HG03108 (cell line): ENCODE measurements around the gene TPPP3.
"Not testable (repeated sequence)": the region's sequence is repeated elsewhere in the genome, so short reads cannot be mapped to it uniquely, and the experiment has no call there.

Source experiments
- ATAC-seq: cut with Tn5 transposase; IDR thresholded peaks from one replicate; pipeline ENCODE4 v1.9.1; 2021; ENCODE audit warnings: moderate library complexity; ENCODE audit not compliant: unreplicated experiment

Gene TPPP3

DNA sequence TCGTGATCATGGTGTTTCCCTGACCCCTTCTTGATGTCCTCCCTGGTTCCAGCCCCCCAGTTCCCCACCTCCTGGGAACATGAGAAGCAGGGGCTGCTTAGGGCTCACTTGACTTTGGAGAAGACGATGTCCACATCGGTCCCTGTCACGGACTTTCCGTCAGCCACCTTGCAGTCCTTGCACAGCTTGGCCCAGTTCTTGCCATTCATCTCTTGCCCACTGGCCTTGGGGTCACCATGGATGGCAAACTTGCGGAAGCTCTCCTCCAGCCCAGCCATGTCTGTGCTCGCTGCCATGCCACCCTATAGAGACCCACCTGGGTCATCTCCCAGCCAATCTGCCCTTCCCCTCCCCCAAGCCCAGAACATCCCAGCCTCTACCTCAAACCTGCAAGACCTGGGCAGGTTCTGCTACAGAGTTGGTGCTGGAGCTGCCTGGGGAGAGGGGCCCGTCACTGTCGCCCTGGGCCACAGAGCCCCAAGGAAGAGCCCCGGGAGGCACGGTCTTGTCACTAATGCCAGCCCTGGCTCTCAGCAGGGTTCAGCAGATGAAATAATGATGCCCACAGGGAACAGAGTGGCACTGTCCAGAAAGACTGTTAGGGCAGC, 2.4 kb downstream of the TPPP3 start:
- no peak for ATAC-seq

DNA sequence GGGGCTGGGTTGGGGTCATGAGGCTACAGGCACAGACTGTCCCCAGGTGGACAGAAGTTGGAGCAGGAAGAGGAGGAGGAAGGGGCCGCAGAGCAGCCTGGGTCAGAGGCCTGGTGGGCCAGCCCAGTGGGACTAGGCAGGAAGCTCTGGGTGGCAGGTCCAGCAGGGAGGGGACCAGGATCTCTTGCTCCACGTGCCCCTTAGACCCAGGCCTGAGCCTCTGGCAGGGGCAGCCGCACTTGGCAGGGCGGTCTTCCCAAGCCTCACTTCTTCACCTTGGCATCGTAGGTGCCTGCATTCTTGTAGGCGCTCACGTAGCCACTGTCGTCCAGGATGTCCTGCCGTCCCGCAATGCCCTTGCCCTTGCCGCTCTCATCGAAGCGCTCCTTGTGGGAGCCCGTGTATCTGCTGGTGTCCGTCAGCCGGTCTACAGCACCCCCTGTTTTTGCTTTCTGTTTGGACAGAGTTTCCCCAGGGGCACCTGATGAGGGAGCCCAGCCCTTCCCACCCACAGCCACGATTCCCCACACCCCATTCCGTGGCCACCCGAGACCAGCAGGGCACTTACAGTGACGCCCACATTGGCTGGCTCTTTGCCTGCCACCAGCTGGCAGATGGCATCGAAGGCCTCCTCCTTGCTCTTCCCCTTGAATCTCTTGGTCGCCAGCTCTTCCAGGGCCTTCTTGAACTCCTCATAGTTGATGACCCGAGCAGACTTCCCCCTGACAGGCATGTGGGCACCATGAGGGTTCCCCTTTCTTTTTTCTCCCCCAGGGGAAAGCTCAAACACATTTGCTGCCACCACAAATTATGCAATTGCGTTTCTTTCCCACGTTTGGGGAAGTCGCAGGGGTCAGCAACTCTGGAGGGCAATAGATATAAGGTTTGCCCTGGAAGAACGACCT, 3.1 kb downstream of the TPPP3 start:
- ATAC-seq: no peak

DNA sequence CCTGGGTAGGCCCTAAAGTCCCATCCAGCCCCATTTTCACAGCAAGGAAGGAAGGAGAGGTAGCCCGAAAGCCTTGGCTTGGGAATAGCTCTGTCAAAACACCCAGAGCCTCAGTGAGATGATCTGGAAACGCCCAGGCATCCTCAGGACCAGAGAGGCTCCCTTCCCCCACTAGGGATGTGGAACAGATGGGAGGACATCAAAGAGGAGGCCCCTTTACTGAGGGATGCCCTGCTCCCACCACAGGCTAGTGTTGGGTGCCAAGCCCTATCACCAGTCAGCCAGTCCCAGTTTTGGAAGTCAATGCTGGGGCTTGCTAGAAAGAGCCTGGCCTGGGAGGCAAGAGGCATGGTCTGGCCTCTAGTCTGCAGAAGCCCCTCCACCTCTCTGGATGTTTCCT, 4.7 kb downstream of the TPPP3 start:
- ATAC-seq: no peak

DNA sequence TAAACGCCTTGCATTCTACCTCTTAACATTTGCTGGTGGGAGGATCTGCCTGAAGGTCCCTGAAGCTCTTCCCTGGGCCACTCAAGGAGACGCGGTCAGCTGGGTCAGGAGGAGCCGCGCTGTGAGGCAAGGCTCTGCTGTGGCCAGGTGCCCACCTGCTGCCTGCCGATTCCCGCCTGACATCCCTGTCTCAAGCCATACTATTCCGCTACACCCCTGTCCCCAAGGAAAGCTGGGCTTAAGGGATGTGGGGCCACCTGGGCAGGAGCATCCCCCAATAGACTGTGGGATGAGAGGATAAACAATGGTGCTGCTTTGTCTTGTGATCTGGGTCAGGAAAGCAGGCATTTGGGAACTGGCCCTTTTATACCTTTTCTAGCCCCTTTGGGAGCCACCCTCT, 5.1 kb downstream of the TPPP3 start:
- no peak for ATAC-seq

DNA sequence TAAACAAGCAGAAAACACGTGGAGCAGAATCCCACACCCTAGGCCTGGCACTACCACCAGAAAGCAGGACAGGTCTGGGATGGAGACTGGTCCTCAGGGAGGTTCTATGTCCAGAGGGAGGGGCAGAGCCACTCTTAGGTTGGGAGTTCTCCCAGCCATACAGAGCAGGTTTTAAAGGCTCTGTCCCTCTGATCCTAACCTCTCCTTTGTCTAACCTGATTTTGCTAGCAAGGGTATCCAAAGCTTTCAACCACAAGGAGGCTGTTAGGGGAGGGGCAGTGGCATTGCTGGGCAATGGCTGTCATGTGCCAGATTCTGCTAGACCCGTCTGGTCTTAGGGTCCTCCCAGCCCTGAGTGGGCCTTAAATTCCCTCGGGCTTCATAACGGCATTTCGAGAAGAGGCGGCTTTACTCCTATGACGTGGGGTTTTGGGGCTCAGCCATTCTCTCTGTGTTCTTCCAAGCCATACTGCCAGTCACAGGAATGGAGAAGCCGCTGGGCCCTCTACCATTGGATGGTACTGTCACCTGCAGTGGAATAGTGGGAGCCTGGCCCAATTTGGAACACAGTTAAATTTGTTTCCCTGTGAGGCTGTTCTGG, 5.7 kb downstream of the TPPP3 start:
- no peak for ATAC-seq

DNA sequence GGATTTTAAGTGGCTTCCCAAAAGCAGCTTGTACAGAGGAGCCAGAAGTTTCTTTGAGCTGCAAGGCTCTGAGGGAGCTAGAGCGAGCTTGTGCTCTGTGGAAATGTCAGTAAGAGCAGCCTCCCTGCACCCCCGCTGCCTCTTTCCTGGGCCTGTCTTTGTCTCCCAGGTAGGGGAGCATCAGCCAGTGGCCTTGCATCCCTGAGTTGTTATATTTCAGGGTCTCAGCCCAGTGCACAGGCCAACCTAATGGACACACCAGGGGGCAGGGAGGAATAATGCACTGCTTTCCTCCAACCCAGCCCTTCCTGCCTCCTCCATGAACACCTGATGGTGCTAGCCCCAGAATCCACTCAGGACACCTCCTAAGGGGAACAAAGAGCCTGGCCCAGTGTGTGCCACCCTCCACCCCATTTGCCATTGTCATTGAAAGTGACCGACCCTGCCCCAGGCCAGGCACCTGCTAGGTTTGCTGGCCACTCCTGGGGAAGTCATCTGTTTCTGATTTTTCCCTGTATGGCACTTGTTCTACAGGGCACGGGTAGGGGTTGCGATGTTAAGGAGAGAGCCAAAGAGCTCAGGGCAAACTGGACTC, 6.3 kb downstream of the TPPP3 start:
- ATAC-seq: no peak

DNA sequence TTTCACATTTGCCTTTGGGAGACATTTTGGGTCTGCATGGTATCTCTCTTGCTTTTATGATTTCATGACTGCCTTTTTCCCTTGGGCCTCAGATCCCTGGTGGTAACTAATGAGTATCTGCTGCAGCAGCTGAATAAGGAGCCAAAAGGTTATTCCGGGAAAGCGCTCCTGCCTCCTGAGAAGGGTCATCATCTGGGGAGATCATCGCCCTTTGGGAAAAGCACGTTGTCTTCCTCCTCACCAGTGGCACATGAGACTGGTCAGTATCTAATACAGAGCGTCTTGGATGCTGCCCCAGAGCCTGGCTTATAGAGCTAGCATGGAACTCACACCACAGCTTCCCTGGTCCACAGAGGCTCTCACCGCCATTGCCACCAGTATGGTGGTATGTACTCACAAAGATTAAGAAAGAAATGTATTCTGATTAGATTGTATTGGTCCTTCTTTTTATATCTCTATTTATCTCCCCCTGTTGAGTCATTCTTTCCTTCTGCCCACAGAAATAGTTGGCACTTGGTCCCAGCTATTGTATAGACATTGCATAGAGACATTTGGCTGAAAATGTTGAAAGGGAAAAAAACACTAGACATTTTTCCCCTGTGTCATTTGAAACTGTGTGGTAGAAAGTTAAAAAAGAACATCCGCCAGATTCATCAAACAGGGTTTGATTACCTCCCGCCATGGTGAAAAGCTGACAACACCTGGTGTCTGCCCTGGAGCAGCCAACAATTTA, 8.4 kb downstream of the TPPP3 start:
- ATAC-seq: no peak

DNA sequence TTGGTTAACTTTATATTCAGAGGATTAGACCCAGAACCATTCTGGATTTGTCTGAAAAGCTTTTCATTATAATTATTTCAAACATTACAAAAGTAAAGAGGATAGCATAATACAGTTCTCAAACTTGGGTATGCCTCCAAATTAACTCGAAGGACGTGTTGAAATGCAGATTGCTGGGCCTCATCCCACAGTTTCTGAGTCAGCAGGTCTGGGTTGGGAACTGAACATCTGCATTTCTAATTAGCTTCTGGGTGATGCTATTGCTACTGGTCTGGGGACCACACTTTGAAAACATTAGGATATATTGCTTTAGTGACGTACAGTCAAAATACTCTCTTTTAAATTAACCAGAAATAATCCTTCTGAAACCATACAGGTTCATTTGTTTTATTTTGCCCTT, 10.0 kb downstream of the TPPP3 start:
- ATAC-seq: no peak

DNA sequence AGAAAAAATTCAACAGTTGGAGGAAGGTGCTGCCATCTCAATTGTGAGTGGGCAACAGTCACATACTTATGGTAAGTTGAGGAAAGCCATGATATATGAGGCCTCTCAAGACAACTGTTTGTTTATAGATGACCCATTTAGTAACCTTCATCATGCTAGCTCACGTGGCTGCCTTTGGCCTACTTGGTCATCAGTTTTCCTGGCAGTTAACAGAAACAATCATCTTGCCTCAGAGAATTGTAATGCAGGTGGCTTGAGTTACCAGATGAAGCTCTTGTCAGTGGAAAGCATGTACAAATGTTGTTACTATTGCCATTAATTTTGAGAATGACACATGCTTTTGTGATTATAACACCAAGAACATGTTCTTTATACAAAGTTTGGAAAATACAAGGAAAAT, 14.7 kb downstream of the TPPP3 start:
- ATAC-seq: no peak

DNA sequence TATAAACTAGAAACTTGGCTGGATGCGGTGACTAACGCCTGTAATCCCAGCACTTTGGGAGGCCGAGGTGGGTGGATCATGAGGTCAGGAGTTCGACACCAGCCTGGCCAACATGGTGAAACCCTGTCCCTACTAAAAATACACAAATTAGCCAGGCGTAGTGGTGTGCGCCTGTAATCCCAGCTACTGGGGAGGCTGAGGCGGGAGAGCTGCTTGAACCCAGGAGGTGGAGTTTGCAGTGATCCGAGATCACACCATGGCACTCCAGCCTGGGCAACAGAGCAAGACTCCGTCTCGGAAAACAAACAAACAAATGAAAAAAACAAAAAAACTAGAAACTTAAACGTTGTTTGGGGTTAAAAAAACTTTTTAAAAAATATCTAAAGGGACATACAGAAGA, 17.3 kb downstream of the TPPP3 start:
- not testable (repeated sequence) for ATAC-seq

DNA sequence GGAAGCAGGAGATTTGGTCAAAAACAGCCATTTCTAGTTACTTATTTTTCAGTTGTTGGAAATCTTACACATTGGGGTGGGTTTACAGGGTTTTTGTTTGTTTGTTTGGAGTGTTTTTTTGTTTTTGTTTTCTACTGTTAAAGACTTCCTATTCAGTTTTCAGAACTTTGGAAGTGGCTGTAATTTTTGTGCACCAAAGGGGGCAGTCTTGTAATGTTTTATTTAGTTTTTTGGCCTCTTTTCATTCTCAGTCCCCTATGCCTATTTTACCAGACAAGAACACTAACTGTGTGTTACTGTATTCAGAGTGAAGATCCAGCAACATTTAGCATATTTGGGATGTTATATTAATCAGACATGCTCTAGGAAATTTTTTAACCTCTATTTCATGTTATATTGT, 20.6 kb downstream of the TPPP3 start:
- ATAC-seq: no peak

DNA sequence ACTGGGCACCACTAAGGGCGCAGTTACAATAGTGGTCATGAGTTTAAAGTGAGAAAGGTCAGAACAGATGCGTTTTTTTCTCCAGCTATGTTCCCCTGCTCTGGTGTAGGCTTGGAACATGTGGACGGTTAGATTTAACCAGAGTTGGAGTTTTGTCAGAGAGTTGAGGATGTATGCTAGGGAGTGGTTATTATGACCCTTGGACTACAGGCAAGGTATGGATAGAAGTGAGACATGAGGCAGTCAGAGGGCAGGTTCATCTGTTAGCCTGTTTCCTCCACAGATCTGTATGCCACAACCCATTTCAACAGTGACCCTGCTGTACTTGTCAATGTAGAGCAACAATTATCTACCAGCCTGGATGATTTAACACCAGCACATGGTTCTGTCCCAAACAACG, 22.6 kb downstream of the TPPP3 start:
- no peak for ATAC-seq

DNA sequence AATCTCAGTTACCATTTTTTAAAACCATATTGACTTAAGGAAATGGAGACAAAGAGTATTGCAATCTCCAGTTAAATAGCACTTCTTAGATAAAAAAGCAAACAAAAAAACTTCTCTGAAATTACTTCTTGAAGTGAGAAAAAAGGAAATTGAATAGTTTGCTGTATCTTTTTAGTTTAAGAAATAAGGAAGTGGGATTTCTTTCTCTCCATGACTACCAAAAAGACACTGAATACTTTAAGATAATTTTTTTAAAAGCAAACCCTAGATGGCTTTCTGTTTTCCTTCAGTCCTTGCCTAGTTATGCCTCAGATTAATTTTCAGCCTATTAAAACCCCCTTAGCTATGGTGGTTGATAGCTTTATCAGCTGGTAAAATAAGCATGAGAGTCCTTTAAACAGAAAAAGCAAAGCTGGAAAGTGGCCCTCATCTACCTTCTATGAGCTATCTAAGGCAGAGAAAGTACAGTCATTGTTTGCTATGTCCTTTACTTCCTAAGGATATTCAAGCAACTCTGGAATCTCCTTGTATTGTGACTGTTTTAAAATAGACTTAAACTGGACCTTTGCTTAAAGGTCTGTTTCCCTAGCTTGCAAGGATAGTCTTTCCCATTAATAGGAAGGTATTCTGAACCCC, 28.6 kb downstream of the TPPP3 start:
- no peak for ATAC-seq

DNA sequence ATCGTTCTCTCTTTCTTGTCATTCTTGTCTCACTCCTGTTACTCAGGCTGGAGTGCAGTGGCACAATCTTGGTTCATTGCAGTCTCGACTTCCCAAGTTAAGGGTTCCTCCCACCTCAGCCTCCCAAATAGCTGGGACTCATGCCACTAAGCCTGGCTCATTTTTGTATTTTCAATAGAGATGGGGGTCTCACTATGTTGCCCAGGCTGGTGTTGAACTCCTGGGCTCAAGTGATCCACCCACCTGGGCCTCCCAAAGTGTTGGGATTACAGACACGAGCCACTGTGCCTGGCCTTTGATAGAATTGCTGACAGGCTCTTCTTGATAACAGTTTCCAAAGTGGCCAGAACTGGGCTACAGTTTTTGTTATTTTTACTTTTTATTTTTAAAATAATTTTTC, 32.3 kb downstream of the TPPP3 start:
- no peak for ATAC-seq

DNA sequence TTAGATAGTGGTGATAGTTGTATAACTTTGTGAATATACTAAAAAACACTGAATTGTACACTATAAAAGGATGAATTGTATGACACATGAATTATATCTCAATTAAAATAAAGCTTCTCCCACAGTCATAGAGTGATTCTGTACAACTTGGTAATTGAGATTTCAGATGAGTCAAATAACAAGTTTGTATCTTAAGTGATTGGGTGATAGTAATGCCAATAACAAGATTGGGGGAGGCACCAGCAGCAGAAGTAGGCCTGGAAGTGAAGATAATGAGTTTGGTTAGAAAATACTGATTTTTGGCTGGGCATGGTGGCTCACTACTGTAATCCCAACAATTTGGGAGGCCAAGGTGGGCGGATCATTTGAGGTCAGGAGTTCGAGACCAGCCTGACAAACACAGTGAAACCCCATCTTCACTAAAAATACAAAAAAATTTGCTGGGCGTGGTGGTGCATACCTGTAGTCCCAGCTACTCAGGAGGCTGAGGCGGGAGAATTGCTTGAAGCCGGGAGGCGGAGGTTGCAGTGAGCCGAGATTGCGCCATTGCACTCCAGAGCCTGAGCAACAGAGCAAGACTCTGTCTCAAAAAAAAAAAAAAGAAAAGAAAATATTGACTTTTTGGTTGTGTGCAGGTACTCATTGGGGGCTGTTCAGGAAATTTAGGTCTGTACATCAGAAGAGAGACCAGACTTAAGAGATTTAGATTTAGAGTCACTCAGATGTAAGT, 33.6 kb downstream of the TPPP3 start:
- not testable (repeated sequence) for ATAC-seq

DNA sequence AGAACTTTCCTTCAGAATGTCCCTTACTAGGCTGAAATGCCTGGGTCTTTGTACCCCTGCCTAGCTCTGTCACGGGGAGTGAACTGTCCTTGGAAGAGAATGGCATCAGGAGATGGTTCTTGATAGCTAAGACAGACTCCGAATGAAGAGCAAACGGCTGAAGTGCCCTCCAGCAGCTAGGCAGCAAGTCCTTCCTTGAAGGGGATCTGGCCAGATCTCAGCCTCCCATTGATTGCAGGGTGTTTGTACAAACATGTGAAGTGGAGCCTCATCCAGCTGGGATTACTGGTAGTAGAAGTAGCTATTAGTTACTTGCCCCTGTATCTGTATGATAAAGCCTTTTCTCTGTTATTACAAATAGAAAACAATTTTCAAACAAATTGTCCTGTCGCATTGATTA, 35.7 kb downstream of the TPPP3 start:
- ATAC-seq: no peak

DNA sequence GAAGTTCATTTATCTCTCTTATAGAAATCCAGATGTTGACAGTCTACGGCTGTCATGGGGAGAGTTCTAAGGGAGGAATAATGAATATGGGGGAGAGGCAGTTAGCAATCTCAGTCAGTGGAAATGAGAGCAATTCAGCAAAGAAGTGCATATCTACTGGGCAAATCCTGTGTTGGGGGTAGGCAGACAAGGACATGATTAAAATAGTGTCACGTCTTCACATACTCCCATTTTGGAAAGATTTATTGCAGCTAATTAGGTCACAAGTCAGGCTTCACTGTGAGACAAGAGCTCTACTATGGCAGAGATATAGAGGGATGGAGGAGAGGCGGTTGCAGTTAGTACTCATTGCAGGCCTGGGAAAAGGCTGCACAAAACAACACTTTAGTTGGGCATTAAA, 36.9 kb downstream of the TPPP3 start:
- ATAC-seq: no peak

DNA sequence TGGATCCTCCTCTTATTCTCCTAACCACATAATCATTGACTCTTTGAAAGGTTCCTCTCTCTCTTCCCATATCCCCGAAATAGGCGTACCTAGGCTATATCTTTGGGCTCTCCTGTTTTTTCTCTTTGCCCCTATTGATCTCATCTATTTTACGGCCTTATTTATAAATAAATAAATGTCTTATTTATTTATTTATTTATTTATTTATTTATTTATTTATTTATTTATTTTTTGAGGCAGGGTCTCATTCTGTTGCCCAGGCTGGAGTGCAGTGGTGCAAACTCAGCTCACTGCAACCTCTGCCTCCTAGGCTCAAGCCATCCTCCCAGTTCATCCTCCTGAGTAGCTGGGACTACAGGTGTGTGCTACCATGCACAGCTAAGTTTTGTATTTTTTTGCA, 40.8 kb downstream of the TPPP3 start:
- not testable (repeated sequence) for ATAC-seq

DNA sequence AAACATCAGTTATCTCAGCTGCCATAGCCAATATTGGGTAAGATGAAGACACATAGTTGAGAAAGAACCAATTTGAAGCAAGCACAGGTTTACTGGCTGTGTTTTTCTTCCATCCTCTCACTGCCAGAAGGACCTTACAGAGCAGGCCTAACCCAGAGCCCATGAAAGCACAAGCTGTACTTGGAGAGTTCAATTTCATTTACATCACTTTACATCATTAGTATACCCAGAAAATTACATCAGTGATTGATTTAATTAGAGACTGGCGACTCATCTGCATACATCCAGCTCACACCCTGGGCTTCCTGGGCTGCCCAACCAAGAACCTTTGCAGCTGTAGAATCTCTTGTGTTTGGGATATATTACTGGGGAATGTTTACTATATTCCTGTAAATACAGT, 43.0 kb downstream of the TPPP3 start:
- no peak for ATAC-seq

DNA sequence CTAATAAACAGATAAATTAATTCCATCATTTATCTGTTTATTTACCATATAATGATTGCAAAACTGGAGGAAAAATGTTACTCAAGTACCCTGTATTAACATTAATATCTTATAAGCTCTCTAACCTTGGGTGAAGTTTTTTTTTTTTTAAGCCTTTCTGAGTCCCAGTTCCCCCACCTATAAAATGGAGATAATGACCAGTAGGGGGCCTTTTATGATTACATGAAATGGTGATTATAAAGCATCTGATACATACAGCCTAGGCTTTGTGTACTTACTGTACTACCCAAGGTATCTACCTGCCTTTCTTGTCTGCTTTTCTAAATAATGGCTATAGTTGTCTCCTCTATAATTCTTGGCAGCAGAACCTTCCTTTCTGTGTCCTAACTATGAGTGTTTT, 44.1 kb downstream of the TPPP3 start:
- ATAC-seq: no peak
